Chondrocyte (in vitro differentiated cells): ENCODE results near the gene PKP1. TPM values are rescaled to one million over a fixed set of nuclear protein-coding genes. Genes with fewer than 3 reads are reported as not detected.
A peak's percentile ranks its signal among the peaks of the same experiment; 100 is the strongest.

Experiments used
- DNase-seq: peaks from one replicate; pipeline ENCODE4 v3.0.0; 2021; ENCODE audit warnings: mixed read lengths, low spot score
- H3K27ac Mint-ChIP-seq: one replicate; pipeline ENCODE4 v1.8.0; 2021; ENCODE audit warnings: mild to moderate bottlenecking, moderate library complexity, mixed read lengths; ENCODE audit not compliant: unreplicated experiment
- H3K27me3 Mint-ChIP-seq: 2 replicates; pipeline ENCODE4 v1.8.0; 2021; ENCODE audit warnings: low read depth, mixed read lengths
- H3K36me3 Mint-ChIP-seq: 2 replicates; pipeline ENCODE4 v1.8.0; 2021; ENCODE audit warnings: low read depth, mixed read lengths
- H3K4me1 Mint-ChIP-seq: 2 replicates; pipeline ENCODE4 v1.8.0; 2021; ENCODE audit warnings: low read depth, mild to moderate bottlenecking, mixed read lengths
- H3K4me3 Mint-ChIP-seq: one replicate; pipeline ENCODE4 v1.8.0; 2021; ENCODE audit warnings: mild to moderate bottlenecking, moderate library complexity, mixed read lengths; ENCODE audit not compliant: unreplicated experiment
- H3K9me3 Mint-ChIP-seq: 2 replicates; pipeline ENCODE4 v1.8.0; 2021; ENCODE audit warnings: low read depth, mixed read lengths
- CTCF ChIP-seq: fragments of 200-600 bp; sonication (generic); IDR thresholded peaks from 2 replicates; pipeline ENCODE4 v1.5.0; 2021; ENCODE audit warnings: antibody characterized with exemption, mild to moderate bottlenecking, moderate library complexity
- total RNA-seq: library from RNA; stranded (reverse); gene quantifications from 3 replicates; pipeline ENCODE4 v1.2.1, GENCODE V29; 2021

PKP1 gene
- total RNA-seq, 1 donor from 2014 or later: 4.0 TPM

GRCh38 chr1:201355471-201355870, 72.2 kb downstream of the PKP1 start:
- no peak for TF ChIP-seq CTCF
- Mint-ChIP-seq H3K9me3 (no peaks in the 10 kb centered on the region), H3K27ac (no peak overlapping the region), H3K36me3 (peaks cover 3% of the 10 kb centered on the region), H3K4me1 (peaks cover 12% of the 10 kb centered on the region), H3K4me3 (no peak overlapping the region), H3K27me3 (peaks cover 16% of the 10 kb centered on the region)
- peak; percentile 10 for DNase-seq

- peaks cover 12% of the 10 kb centered on the region for H3K27me3 Mint-ChIP-seq
- no peak for TF ChIP-seq CTCF
- peaks cover 3% of the 10 kb centered on the region for H3K36me3 Mint-ChIP-seq
- no peaks in the 10 kb centered on the region for H3K9me3 Mint-ChIP-seq
- H3K4me3 Mint-ChIP-seq: no peak overlapping the region
- DNase-seq: peak; percentile 38
- peaks cover 12% of the 10 kb centered on the region for H3K4me1 Mint-ChIP-seq
- H3K27ac Mint-ChIP-seq: no peak overlapping the region
Observed at GRCh38 chr1:201356236-201356635, 72.9 kb downstream of the PKP1 start.

DNA sequence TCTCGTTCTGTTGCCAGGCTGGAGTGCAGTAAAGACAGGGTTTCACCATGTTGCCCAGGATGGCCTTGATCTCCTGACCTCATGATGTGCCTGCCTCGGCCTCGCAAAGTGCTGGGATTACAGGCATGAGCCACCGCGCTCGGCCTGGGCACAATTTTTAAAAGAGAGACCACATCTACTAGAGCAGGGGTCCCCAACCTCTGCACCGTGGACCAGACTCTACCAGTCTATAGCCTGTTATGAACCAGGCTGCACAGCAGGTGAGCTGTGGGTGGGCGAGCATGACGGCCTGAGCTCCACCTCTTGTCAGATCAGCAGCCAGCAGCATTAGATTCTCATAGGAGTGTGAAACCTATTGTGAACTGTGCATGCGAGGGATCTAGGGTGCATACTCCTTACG, 73.4 kb downstream of the PKP1 start:
- peak; percentile 29 for DNase-seq
- Mint-ChIP-seq H3K4me3 (no peak overlapping the region), H3K27me3 (peaks cover 9% of the 10 kb centered on the region), H3K36me3 (peaks cover 3% of the 10 kb centered on the region), H3K27ac (no peak overlapping the region), H3K9me3 (no peaks in the 10 kb centered on the region), H3K4me1 (peaks cover 12% of the 10 kb centered on the region)
- TF ChIP-seq CTCF: no peak

DNA sequence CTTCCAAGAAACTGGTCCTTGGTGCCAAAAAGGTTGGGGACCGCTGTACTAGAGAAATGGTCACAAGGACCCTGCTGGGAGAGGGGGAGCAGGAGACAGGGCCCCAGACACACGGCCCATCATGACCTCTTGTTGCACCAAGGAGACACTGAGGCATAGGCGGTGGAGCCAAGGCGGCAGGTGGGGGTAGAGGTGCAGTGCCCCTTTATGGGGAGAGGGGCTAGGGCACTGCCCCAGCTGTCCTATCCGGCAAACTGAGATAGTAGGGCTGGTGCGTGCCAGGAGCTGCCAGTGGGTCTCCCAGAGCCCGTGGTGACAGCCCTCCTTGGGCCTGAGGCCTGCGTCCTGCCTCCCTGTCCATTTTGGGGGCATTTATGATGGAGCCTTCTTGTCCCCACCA, 73.9 kb downstream of the PKP1 start:
- Mint-ChIP-seq H3K36me3 (peaks cover 1% of the 10 kb centered on the region), H3K4me3 (no peak overlapping the region), H3K9me3 (no peaks in the 10 kb centered on the region), H3K27me3 (peaks cover 6% of the 10 kb centered on the region), H3K27ac (no peak overlapping the region), H3K4me1 (peaks cover 12% of the 10 kb centered on the region)
- no peak for TF ChIP-seq CTCF
- DNase-seq: peak; percentile 57

GRCh38 chr1:201357636-201358348, 74.5 kb downstream of the PKP1 start:
- TF ChIP-seq CTCF: no peak
- peak; percentile 62 for DNase-seq
- no peak overlapping the region for H3K4me3 Mint-ChIP-seq
- H3K27me3 Mint-ChIP-seq: peaks cover 5% of the 10 kb centered on the region
- H3K9me3 Mint-ChIP-seq: no peaks in the 10 kb centered on the region
- no peaks in the 10 kb centered on the region for H3K36me3 Mint-ChIP-seq
- peaks cover 12% of the 10 kb centered on the region for H3K4me1 Mint-ChIP-seq
- no peak overlapping the region for H3K27ac Mint-ChIP-seq
